HepG2 (cell line): ENCODE results near the gene COX14. TPM values are rescaled to one million over a fixed set of nuclear protein-coding genes. Genes with fewer than 3 reads are reported as not detected.

Source experiments
- ATM ChIP-seq: fragments of 450-650 bp; IDR thresholded peaks from 2 replicates; pipeline ENCODE4 v1.7.1; 2017; ENCODE audit warnings: mild to moderate bottlenecking, borderline replicate concordance
- ATRX ChIP-seq: sonication (generic); formaldehyde crosslinking; IDR thresholded peaks from 2 replicates; pipeline ENCODE4 v1.4.0; 2020; ENCODE audit warnings: missing genetic modification reagents, borderline replicate concordance
- BATF2 ChIP-seq: sonication (generic); formaldehyde crosslinking; IDR thresholded peaks from 2 replicates; pipeline ENCODE4 v1.8.0; 2022; ENCODE audit warnings: mild to moderate bottlenecking, missing genetic modification reagents, moderate library complexity
- ETS1 ChIP-seq: sonication (generic); formaldehyde crosslinking; IDR thresholded peaks from 2 replicates; pipeline ENCODE4 v1.4.0; 2020; ENCODE audit warnings: missing genetic modification reagents
- GATA4 ChIP-seq: sonication (generic); IDR thresholded peaks from 2 replicates; pipeline ENCODE4 v1.6.1; 2016; ENCODE audit warnings: antibody characterized with exemption, low read depth, borderline replicate concordance
- GPBP1L1 ChIP-seq: sonication (generic); formaldehyde crosslinking; IDR thresholded peaks from 2 replicates; pipeline ENCODE4 v1.5.0; 2020; ENCODE audit warnings: mild to moderate bottlenecking, missing genetic modification reagents
- HNF4A ChIP-seq: sonication (generic); formaldehyde crosslinking; IDR thresholded peaks from 2 replicates; pipeline ENCODE4 v1.4.0; 2020; ENCODE audit warnings: missing genetic modification reagents
- HOMEZ ChIP-seq: IDR thresholded peaks from 2 replicates; pipeline ENCODE4 v1.6.1; 2016; ENCODE audit warnings: low read depth
- IKZF1 ChIP-seq: fragments of 450-650 bp; IDR thresholded peaks from 2 replicates; pipeline ENCODE4 v1.7.1; 2016
- IRF2 ChIP-seq: IDR thresholded peaks from 2 replicates; pipeline ENCODE4 v1.6.1; 2018; ENCODE audit warnings: missing genetic modification reagents, missing compliant biosample characterization
- KLF9 ChIP-seq: IDR thresholded peaks from 2 replicates; pipeline ENCODE4 v1.6.1; 2016; ENCODE audit warnings: low read depth
- MAFK ChIP-seq, 2 experiments: IDR thresholded peaks in 1 of 2; conservative IDR thresholded peaks in 1 of 2; 2 replicates each; pipeline ENCODE4 v1.6.1; 2011; ENCODE audit warnings: improper control_type of control experiment in 2 of 2, low read length in 2 of 2
- MED13 ChIP-seq: sonication (generic); formaldehyde crosslinking; IDR thresholded peaks from 2 replicates; pipeline ENCODE4 v1.5.0; 2020; ENCODE audit warnings: missing genetic modification reagents
- MIXL1 ChIP-seq: IDR thresholded peaks from 2 replicates; pipeline ENCODE4 v1.6.1; 2016
- MTF2 ChIP-seq: sonication (generic); formaldehyde crosslinking; IDR thresholded peaks from 2 replicates; pipeline ENCODE4 v1.5.0; 2020; ENCODE audit warnings: missing genetic modification reagents, borderline replicate concordance
- NFATC3 ChIP-seq: sonication (generic); formaldehyde crosslinking; IDR thresholded peaks from 2 replicates; pipeline ENCODE4 v1.5.1; 2020; ENCODE audit warnings: mild to moderate bottlenecking, missing genetic modification reagents
- NFE2L2 ChIP-seq: fragments of 150-350 bp; IDR thresholded peaks from 2 replicates; pipeline ENCODE4 v1.6.1; 2014; ENCODE audit warnings: low read length
- NR2F2 ChIP-seq: IDR thresholded peaks from 2 replicates; pipeline ENCODE4 v1.6.1; 2012; ENCODE audit warnings: low read depth, inconsistent platforms, borderline replicate concordance
- PPARG ChIP-seq: conservative IDR thresholded peaks from 2 replicates; pipeline ENCODE4 v1.6.1; 2016; ENCODE audit warnings: missing biosample characterization, missing genetic modification reagents
- RBM22 ChIP-seq: fragments of 200-400 bp; formaldehyde crosslinking; optimal IDR thresholded peaks from 2 replicates; pipeline ENCODE3; 2017; ENCODE audit warnings: mild to moderate bottlenecking, low read length, moderate library complexity
- RXRA ChIP-seq: sonication (generic); formaldehyde crosslinking; IDR thresholded peaks from 2 replicates; pipeline ENCODE4 v1.5.1; 2020; ENCODE audit warnings: missing genetic modification reagents
- SIX1 ChIP-seq: sonication (generic); formaldehyde crosslinking; IDR thresholded peaks from 2 replicates; pipeline ENCODE4 v1.4.0; 2020; ENCODE audit warnings: missing genetic modification reagents, borderline replicate concordance
- SMARCE1 ChIP-seq: fragments of 450-650 bp; IDR thresholded peaks from 2 replicates; pipeline ENCODE4 v1.6.1; 2017; ENCODE audit warnings: borderline replicate concordance
- ZMAT3 ChIP-seq: sonication (generic); formaldehyde crosslinking; conservative IDR thresholded peaks from 2 replicates; pipeline ENCODE4 v1.7.0; 2021; ENCODE audit warnings: missing genetic modification reagents
- ZNF101 ChIP-seq: sonication (generic); formaldehyde crosslinking; IDR thresholded peaks from 2 replicates; pipeline ENCODE4 v1.4.0; 2020; ENCODE audit warnings: mild to moderate bottlenecking, low read depth, missing genetic modification reagents, borderline replicate concordance
- ZNF24 ChIP-seq: fragments of 450-650 bp; IDR thresholded peaks from 2 replicates; pipeline ENCODE4 v1.6.1; 2017; ENCODE audit warnings: antibody characterized with exemption, mild to moderate bottlenecking
- ZNF281 ChIP-seq: sonication (generic); formaldehyde crosslinking; IDR thresholded peaks from 2 replicates; pipeline ENCODE4 v1.4.0; 2020; ENCODE audit warnings: missing genetic modification reagents, borderline replicate concordance
- polyA plus RNA-seq, 8 experiments: library from polyadenylated mRNA; depleted of rRNA in 3 of 8; stranded (reverse) in 7 of 8; unstranded in 1 of 8; fragments of >200 nt; fragmentation: Illumina TruSeq in 4 of 8; extraction: Trizol in 4 of 8; gene quantifications; 2 replicates each; pipeline versions ENCODE4 v1.2.1 to v1.2.3, GENCODE V29; 2011 to 2016; ENCODE audit warnings: low read depth in 4 of 8, missing spikeins in 1 of 8, mixed read lengths in 1 of 8; ENCODE audit not compliant: insufficient read depth in 1 of 8
- total RNA-seq, 5 experiments: library from RNA; depleted of rRNA; stranded (reverse); fragments of >200 nt; fragmentation: Illumina TruSeq; extraction: Trizol; gene quantifications; 2 replicates each; pipeline ENCODE4 v1.2.3, GENCODE V29; 2016; ENCODE audit warnings: low read depth in 1 of 5

COX14 gene
- total and polyA plus RNA-seq, 2 of the 13 experiments (the other 11 are each of a cell fraction or from before 2014, with no cell fraction given), result 53.0 to 71.6 TPM

GRCh38 chr12:50082644-50083043 is 29.4 kb upstream of the COX14 start (continued):
- peak; percentile 31; the same call in 1 of the 2 replicates for TF ChIP-seq ZNF281 (CRISPR knock-in tag)
- no peak for TF ChIP-seq RBM22
- no peak for TF ChIP-seq ATRX (CRISPR knock-in tag)
- no peak for TF ChIP-seq ZNF24
- no peak for TF ChIP-seq SIX1
- TF ChIP-seq IKZF1, result no peak
- TF ChIP-seq HNF4A (CRISPR knock-in tag), result peak; percentile 90
- TF ChIP-seq MAFK (conservative IDR thresholded peaks at IDR 0.05 in 1 of 2, IDR thresholded peaks at IDR 0.05 in 1 of 2; ENCODE audit: low read length in 2 of 2), result no peak
- no peak for TF ChIP-seq ETS1
- TF ChIP-seq MED13, result no peak
- no peak for TF ChIP-seq ZMAT3 (CRISPR knock-in tag)
- TF ChIP-seq NFATC3 (CRISPR knock-in tag), result no peak
- TF ChIP-seq PPARG, result 0 out of 2 replicates have a peak, but pooled peaks have one; percentile 22
- TF ChIP-seq IRF2 (CRISPR knock-in tag), result peak; percentile 66; the same call in 1 of the 2 replicates
- TF ChIP-seq SMARCE1, result no peak
- no peak for TF ChIP-seq NFE2L2
- TF ChIP-seq MTF2, result no peak
- no peak for TF ChIP-seq KLF9
- TF ChIP-seq ATM, result no peak
- TF ChIP-seq GPBP1L1 (CRISPR knock-in tag), result no peak
- TF ChIP-seq BATF2 (CRISPR knock-in tag), result no peak
- no peak for TF ChIP-seq GATA4
- TF ChIP-seq ZNF101 (CRISPR knock-in tag), result no peak
- 0 out of 2 replicates have a peak, but pooled peaks have one; percentile 57 for TF ChIP-seq HOMEZ (CRISPR knock-in tag)
- no peak for TF ChIP-seq MIXL1
- TF ChIP-seq RXRA, result peak; percentile 28; the same call in 1 of the 2 replicates
- no peak for TF ChIP-seq NR2F2
